ENCODE measurements around the gene DHDDS.
"Not testable (repeated sequence)": the region's sequence is repeated elsewhere in the genome, so short reads cannot be mapped to it uniquely, and the experiment has no call there.

The DHDDS gene, protein sequence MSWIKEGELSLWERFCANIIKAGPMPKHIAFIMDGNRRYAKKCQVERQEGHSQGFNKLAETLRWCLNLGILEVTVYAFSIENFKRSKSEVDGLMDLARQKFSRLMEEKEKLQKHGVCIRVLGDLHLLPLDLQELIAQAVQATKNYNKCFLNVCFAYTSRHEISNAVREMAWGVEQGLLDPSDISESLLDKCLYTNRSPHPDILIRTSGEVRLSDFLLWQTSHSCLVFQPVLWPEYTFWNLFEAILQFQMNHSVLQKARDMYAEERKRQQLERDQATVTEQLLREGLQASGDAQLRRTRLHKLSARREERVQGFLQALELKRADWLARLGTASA
- total RNA-seq = 37.1 to 39.6 reads per million in 2 donors

DNA sequence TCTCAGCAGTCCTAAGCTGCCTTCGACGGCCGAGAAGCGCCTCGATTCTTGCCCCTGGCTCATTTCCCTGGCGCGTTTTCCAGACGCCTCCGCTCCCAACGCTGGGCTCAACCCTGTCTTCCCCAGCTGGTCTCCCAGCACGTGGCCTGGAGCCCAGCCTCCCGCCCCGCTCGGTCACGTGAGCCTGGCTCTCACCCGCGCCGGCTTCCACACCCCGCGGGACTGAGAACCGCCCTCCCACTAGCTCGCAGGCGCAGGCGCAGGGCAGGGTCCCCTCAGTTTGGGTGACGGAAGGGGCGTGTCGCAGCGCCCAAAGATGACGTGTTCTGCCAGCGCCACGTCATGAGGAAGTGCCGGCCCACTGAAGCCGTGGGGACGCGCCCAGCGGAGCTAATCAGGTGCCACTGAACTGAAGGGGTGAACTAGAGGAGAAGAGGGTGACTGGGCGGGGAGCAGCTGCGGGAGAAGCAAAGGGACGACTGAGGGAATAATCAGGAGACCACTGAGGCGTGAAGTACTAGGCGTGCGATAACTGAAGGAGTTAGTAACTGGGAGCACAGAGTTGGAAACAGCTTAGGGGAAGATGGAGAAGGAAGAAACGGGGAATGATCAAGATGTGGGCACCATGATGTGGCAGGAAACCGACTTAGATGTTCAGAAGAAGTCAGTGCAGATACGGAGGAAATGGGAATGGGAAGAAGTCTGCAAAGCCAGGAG lies at the start of gene DHDDS:
Gene DHDDS (plus strand): TSS at position 343 of the 717 bp plus-strand sequence. CDS start 625 bp downstream, outside the sequence.
- peak; percentile 96 for DNase-seq

- no peak for DNase-seq
Measured at GRCh38 chr1:26384076-26384475, 48.0 kb upstream of the DHDDS start.

DNA sequence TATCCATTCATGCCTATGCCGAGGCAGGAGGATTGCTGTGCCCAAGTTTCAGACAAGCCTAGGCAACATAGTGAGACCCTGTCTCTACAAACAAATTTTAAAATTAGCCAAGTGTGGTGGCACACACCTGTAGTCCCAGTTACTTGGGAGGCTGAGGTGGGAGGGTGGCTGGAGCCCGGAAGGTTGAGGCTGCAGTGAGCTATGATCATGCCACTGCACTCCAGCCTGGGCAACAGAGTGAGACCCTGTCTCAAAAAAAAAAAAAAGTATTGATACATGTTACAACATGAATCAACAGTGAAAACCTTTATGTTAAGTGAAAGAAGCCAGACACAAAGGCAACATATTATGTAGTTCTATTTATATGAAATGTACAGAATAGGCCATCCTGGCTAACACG lies 47.1 kb upstream of the DHDDS start:
- DNase-seq = not testable (repeated sequence)

DNA sequence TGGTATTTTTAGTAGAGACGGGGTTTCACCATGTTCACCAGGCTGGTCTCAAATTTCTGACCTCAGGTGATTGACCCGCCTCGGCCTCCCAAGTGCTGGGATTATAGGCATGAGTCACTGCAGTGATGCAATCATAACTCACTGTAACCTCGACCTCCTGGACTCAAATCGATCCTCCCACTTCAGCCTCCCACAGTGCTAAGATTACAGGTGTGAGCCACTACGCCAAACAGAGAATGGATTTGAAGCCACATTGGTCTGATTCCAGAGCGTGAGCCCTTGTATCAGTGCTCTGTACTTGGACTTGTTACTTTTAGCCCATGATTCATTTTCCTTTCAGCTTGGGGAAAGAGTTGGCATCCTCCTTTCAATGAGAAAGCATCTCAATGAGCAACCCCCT lies 44.7 kb upstream of the DHDDS start:
- DNase-seq = no peak

- no peak for DNase-seq
Measured at GRCh38 chr1:26388791-26389445, 43.2 kb upstream of the DHDDS start.

DNA sequence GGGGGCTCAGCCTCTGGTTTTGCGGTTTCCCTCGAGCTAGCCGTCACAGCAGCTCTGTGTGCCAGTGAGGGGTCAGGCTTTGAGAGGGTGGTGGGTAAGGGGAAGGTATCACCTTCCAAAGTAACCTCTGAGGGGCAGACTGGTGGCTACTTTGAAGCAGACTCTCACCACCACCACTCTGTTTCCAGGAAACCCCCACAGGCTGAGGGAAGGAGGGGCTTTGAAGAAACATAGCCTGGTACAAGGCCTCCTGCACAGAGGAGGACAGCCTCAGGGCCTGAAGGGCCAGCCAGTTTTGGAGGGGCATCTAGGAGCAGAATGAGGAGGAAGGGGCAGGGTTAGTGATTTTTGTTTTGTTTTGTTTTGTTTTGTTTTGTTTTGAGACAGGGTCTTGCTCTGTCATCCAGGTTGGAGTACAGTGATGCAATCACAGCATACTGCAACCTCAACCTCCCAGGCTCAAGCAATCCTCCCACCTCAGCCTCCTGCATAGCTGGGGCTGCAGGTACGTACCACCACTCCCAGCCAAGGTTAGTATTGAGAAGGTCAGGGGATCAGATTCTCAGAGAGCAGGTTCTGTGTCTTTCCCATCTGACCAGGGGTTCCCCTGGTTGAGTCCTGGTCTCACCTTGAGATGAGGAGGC lies 42.4 kb upstream of the DHDDS start:
- no peak for DNase-seq

DNA sequence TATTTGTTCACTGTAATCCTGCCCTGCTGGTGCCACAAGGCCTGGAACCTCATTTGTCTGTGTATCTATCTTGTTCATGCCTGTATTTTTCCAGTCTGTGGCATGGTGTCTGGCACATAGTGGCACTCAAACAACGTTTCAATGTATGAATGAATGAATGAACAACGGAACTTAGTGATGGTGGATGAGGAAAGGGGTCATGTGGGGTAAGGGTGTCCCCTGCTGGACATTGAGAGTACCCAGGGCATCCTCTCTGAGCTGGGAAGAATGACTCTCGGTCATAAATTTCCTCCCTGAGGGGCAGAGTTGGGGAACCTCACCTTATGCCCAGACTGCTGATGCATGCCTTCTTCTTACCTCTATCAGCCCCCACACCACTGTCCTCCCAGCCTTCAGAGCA lies 40.7 kb upstream of the DHDDS start:
- no peak for DNase-seq

- DNase-seq = no peak
Measured at GRCh38 chr1:26395754-26396153, 36.4 kb upstream of the DHDDS start.

DNA sequence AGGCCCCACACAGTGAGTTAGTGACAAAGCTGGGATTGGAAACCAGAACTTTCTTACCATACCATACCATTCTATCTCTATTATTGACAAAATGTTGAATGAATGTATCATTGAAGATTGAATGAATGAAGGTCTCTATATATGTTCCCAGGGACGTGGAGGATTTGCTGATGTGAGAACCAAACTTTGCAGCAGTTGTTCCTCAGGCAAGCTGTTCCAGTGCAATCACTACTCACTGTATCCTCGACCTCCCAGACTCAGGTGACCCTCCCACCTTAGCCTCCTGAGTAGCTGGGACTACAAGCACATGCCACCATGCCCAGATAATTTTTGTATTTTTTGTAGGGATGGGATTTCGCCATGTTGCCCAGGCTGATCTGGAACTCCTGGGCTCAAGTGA lies 33.1 kb upstream of the DHDDS start:
- DNase-seq = no peak

DNA sequence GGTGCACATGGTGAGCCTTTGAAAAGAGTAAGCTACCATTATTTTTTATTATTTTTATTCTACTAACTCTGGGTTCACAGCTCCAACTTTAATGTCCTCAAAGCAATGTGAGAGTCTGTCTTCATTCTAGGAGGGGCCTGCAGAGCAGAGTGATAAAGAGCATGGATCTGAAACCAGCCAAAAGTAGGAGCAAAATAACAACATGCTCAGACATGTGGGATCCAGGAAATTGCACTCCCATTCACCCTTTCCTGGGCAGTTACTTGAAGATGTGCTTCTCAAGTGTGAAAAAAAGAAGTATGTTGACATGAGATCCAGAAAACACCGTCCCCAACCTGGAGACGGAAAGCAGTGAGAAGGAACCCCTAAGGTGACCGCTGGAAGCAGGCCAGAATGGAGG lies 30.2 kb upstream of the DHDDS start:
- no peak for DNase-seq

- no peak for DNase-seq
Measured at GRCh38 chr1:26403656-26404055, 28.5 kb upstream of the DHDDS start.

DNA sequence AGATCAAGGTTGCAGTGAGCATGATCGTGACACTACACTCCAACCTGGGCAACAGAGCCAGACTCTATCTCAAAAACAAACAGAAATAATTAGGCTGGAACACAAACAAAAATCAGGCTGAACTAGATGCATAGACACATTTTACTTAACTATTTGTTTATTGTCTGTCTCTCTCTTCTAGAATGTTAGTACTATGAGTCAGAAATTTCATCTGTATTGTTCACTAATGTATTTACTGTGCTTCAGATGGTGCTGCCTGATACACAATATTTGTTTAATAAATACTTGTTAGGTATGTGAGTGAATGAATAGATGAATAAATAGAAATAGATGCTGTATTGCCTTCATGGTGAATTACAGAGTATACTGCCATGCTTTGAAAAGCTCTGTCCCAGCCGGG lies 27.5 kb upstream of the DHDDS start:
- DNase-seq = no peak

- DNase-seq = no peak
Measured at GRCh38 chr1:26405281-26405915, 26.7 kb upstream of the DHDDS start.

DNA sequence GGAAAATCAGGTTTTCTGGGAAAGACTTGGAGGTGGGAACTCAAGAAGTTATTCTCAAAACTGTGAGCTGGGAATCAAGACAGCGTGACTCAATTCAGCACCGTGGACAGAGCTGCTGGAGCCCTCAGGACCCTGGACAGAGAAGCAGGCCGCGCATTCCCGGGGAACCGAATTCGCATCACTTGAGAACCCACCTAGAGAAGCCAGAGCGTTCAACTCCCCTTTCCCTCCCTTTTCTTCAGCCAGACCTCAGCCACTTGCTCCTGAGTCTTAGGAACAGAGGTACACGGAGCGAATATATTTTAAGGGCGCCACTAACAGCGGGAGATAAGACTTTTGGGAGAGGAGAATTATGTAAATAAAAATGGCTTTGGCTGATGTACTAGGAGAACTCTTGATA lies 23.5 kb upstream of the DHDDS start:
- no peak for DNase-seq

GRCh38 chr1:26409191-26409807 lies 22.8 kb upstream of the DHDDS start:
- no peak for DNase-seq

- no peak for DNase-seq
Measured at GRCh38 chr1:26410706-26411623, 21.2 kb upstream of the DHDDS start, which contains the start of gene LIN28A. Gene LIN28A (plus strand): TSS chr1:26410817. CDS start chr1:26410892, 75 bp downstream.

DNA sequence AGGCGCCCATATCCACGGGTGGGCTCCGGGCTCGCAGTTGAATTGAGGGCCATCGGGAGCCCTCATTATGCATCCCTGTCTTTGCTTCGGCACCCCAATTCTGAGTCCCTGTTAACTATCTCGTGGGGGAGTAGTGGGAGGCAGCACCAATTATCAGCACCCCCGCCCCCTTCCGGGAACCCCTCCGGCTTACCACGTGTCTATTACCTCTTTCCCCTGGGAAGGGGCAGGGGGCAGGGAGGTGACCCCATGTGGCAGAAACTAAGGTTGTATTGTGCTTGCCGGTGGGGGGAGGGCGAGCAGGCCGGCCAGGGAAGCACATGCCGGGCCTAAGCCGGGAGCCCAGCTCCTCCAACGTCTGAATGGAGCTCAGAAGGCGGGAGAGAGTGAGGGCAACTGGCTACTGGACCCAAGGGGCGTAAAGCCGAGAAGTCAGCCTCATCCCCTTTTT lies 20.5 kb upstream of the DHDDS start:
- DNase-seq = no peak

DNA sequence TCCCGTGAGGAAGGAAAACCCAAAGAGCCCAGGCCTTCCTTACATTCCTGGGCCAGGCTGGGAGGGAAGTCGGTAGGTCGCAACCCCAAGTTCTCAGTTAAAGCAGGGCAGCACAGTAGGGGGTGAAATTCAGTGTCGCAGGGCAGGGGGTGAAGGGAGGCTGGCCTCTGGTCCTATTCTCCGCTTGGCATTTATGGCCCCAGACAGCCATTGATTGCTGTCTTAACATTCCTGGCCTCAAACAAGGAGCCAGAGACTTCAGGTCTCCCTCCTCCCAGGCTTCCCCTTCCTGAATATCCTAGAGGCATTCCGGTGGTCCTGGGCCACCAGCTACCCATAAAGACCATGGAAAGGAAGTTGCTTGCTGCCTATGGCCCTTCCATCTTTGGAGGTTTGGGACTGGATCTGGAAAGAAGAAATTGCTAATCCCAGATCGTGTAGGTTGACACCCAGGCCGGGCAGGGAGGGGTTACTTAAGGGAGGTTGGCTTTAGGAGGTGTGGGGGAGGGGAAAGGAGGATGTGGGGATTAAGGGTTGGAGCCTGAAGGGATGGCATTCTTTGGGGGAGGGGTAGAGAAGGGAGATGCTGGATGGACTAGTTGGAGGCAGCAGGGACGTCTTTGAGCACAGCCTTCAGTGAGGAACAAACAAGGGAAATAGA lies 19.8 kb upstream of the DHDDS start:
- DNase-seq = no peak

GRCh38 chr1:26413031-26413430 lies 19.1 kb upstream of the DHDDS start:
- no peak for DNase-seq

- DNase-seq = peak; percentile 19
Measured at GRCh38 chr1:26417111-26417759, 14.9 kb upstream of the DHDDS start.

Measured in activated gamma-delta T cell (primary cell).